HEK293T (cell line): Measurements from ENCODE around the gene METTL9.
"Not testable (repeated sequence)": the region's sequence is repeated elsewhere in the genome, so short reads cannot be mapped to it uniquely, and the experiment has no call there.

Experiments
- CTCF ChIA-PET: fragments of 350-600 bp; formaldehyde crosslinking; extraction: SDS; loops from one replicate; lab custom pipeline; 2021; ENCODE audit warnings: antibody characterized with exemption, inconsistent platforms; lab: Yijun Ruan, JAX
- POLR2A ChIA-PET: fragments of 350-600 bp; formaldehyde crosslinking; extraction: SDS; loops from one replicate; lab custom pipeline; 2020; ENCODE audit warnings: antibody characterized with exemption, inconsistent platforms; lab: Yijun Ruan, JAX
- DNase-seq: peaks from one replicate; pipeline ENCODE4 v3.0.0; 2012; ENCODE audit warnings: mixed read lengths; ENCODE audit errors: extremely low spot score
- ARNT ChIP-seq: fragments of 450-650 bp; IDR thresholded peaks from 2 replicates; pipeline ENCODE4 v1.6.1; 2017; ENCODE audit warnings: mild to moderate bottlenecking
- BHLHE40 ChIP-seq: fragments of 450-650 bp; IDR thresholded peaks from 2 replicates; pipeline ENCODE4 v1.6.1; 2016; ENCODE audit warnings: mild to moderate bottlenecking, moderate library complexity, borderline replicate concordance
- CTBP1 ChIP-seq: fragments of 450-650 bp; IDR thresholded peaks from 2 replicates; pipeline ENCODE4 v1.6.1; 2016; ENCODE audit warnings: borderline replicate concordance
- ELF4 ChIP-seq: fragments of 450-650 bp; IDR thresholded peaks from 2 replicates; pipeline ENCODE4 v1.6.1; 2017; ENCODE audit warnings: antibody characterized with exemption
- FOXA1 ChIP-seq: fragments of 450-650 bp; IDR thresholded peaks from 2 replicates; pipeline ENCODE4 v1.6.1; 2016; ENCODE audit warnings: mild to moderate bottlenecking
- FOXK2 ChIP-seq: fragments of 450-650 bp; IDR thresholded peaks from 2 replicates; pipeline ENCODE4 v1.6.1; 2016; ENCODE audit warnings: mild to moderate bottlenecking
- FOXM1 ChIP-seq: fragments of 450-650 bp; IDR thresholded peaks from 2 replicates; pipeline ENCODE4 v1.6.1; 2017; ENCODE audit warnings: mild to moderate bottlenecking, borderline replicate concordance
- HDGF ChIP-seq: fragments of 450-650 bp; IDR thresholded peaks from 2 replicates; pipeline ENCODE4 v1.6.1; 2017; ENCODE audit warnings: antibody characterized with exemption, borderline replicate concordance
- L3MBTL2 ChIP-seq: fragments of 450-650 bp; conservative IDR thresholded peaks from 2 replicates; pipeline ENCODE4 v1.6.1; 2016; ENCODE audit warnings: mild to moderate bottlenecking
- LEF1 ChIP-seq: fragments of 450-650 bp; IDR thresholded peaks from 2 replicates; pipeline ENCODE4 v1.6.1; 2017; ENCODE audit warnings: mild to moderate bottlenecking, borderline replicate concordance
- NFRKB ChIP-seq: fragments of 450-650 bp; IDR thresholded peaks from 2 replicates; pipeline ENCODE4 v1.6.1; 2016; ENCODE audit warnings: mild to moderate bottlenecking, moderate library complexity
- PKNOX1 ChIP-seq: fragments of 450-650 bp; IDR thresholded peaks from 2 replicates; pipeline ENCODE4 v1.6.1; 2016
- SP1 ChIP-seq: fragments of 450-650 bp; IDR thresholded peaks from 2 replicates; pipeline ENCODE4 v1.6.1; 2017
- SUZ12 ChIP-seq: fragments of 450-650 bp; IDR thresholded peaks from 2 replicates; pipeline ENCODE4 v1.6.1; 2016; ENCODE audit warnings: mild to moderate bottlenecking
- TARDBP ChIP-seq: fragments of 450-650 bp; IDR thresholded peaks from 2 replicates; pipeline ENCODE4 v1.6.1; 2016
- ZNF384 ChIP-seq: fragments of 450-650 bp; IDR thresholded peaks from 2 replicates; pipeline ENCODE4 v1.6.1; 2016

METTL9 gene

GRCh38 chr16:21599122-21600030, at the start of gene METTL9:
METTL9 (plus strand) TSS chr16:21599577; CDS start chr16:21599734, 157 bp downstream.
- ChIA-PET CTCF (no interaction called here), POLR2A (no interaction called here)
- TF ChIP-seq NFRKB (no peak), TARDBP (no peak), LEF1 (peak; percentile 71; the same call in 1 of the 2 replicates), SUZ12 (no peak), FOXM1 (no peak), ZNF384 (no peak), FOXK2 (no peak), SP1 (no peak), HDGF (no peak), ARNT (peak; percentile 81), CTBP1 (peak; percentile 92), FOXA1 (no peak), PKNOX1 (no peak), ELF4 (no peak), BHLHE40 (no peak), L3MBTL2 (no peak; the same call in 1 of the 2 replicates)
- DNase-seq: peak; percentile 90

GRCh38 chr16:21549975-21550374, 49.4 kb upstream of the METTL9 start:
- DNase-seq, CTCF ChIA-PET, POLR2A ChIA-PET: not testable (repeated sequence)

GRCh38 chr16:21550435-21550834, 48.9 kb upstream of the METTL9 start:
- POLR2A ChIA-PET, CTCF ChIA-PET: not testable (repeated sequence)

GRCh38 chr16:21551076-21551475, 48.3 kb upstream of the METTL9 start:
- CTCF ChIA-PET, POLR2A ChIA-PET: not testable (repeated sequence)

More at GRCh38 chr16:21550435-21550834, 48.9 kb upstream of the METTL9 start:
- DNase-seq: not testable (repeated sequence)

DNA sequence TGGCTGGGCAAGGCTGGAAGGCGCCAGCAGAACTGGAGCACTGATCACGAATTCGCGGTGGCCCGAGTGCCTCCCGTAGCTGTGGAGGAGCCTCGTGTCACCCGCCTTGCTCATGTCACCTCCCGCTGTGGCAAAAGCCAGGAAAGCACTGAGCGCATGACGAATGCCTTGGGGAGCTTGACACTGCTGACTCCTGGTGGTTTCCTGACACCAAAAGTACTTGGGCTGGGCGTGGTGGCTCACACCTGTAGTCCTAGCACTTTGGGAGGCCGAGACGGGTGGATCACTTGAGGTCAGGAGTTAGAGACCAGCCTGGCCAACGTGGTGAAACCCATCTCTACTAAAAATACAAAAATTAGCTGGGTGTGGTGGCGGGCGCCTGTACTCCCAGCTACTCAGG, 47.8 kb upstream of the METTL9 start:
- DNase-seq, POLR2A ChIA-PET, CTCF ChIA-PET: not testable (repeated sequence)

More at GRCh38 chr16:21551076-21551475, 48.3 kb upstream of the METTL9 start:
- not testable (repeated sequence) for DNase-seq

- POLR2A ChIA-PET, DNase-seq, CTCF ChIA-PET: not testable (repeated sequence)
Observed at GRCh38 chr16:21553481-21554296, 45.7 kb upstream of the METTL9 start.

- ChIA-PET CTCF (no interaction called here), POLR2A (no interaction called here)
- TF ChIP-seq ELF4 (no peak), ARNT (0 out of 2 replicates have a peak, but pooled peaks have one; percentile 46), NFRKB (no peak), FOXM1 (no peak), FOXA1 (no peak)
- DNase-seq: peak; percentile 90
Observed at GRCh38 chr16:21554795-21555585, 44.4 kb upstream of the METTL9 start.

GRCh38 chr16:21555621-21556020, 43.8 kb upstream of the METTL9 start:
- POLR2A ChIA-PET, CTCF ChIA-PET, DNase-seq: not testable (repeated sequence)

- DNase-seq, POLR2A ChIA-PET, CTCF ChIA-PET: not testable (repeated sequence)
Observed at GRCh38 chr16:21556026-21556595, 43.3 kb upstream of the METTL9 start.

GRCh38 chr16:21556651-21557241, 42.6 kb upstream of the METTL9 start:
- DNase-seq, CTCF ChIA-PET, POLR2A ChIA-PET: not testable (repeated sequence)
